HL-60/S4 (cell line): Measurements from ENCODE around the gene PYHIN1.

Experiments used
- in situ Hi-C: fragments of 300-500 bp; cut with MboI; formaldehyde crosslinking; loops from 2 replicates; pipeline ENCODE4 v1.14.3; 2022; ENCODE audit warnings: low sequenced_read_pairs

The PYHIN1 gene

GRCh38 chr1:158931055-158931737 lies at the start of gene PYHIN1:
Gene PYHIN1, plus strand, starts transcription at chr1:158931552. Its CDS starts 5,359 bp downstream, at chr1:158936911.
- in situ Hi-C loops: no loop called here

GRCh38 chr1:158893654-158894053 lies 37.7 kb upstream of the PYHIN1 start:
- in situ Hi-C loops: no loop called here

- in situ Hi-C loops: no loop called here
Observed at GRCh38 chr1:158898722-158899121, 32.6 kb upstream of the PYHIN1 start.

GRCh38 chr1:158901623-158902022 lies 29.7 kb upstream of the PYHIN1 start:
- in situ Hi-C loops: no loop called here

GRCh38 chr1:158916085-158916484 lies 15.3 kb upstream of the PYHIN1 start:
- in situ Hi-C loops: no loop called here

GRCh38 chr1:158924677-158925076 lies 6.7 kb upstream of the PYHIN1 start:
- in situ Hi-C loops: no loop called here

- in situ Hi-C loops: no loop called here
Observed at GRCh38 chr1:158930504-158930903, 848 bp upstream of the PYHIN1 start.

- in situ Hi-C loops: no loop called here
Observed at GRCh38 chr1:158932171-158932570, 819 bp downstream of the PYHIN1 start.

- in situ Hi-C loops: no loop called here
Observed at GRCh38 chr1:158933621-158934020, 2.3 kb downstream of the PYHIN1 start.

GRCh38 chr1:158939180-158939579 lies 7.8 kb downstream of the PYHIN1 start:
- in situ Hi-C loops: no loop called here

GRCh38 chr1:158941317-158941716 lies 10.0 kb downstream of the PYHIN1 start:
- in situ Hi-C loops: no loop called here

GRCh38 chr1:158942490-158942889 lies 11.1 kb downstream of the PYHIN1 start:
- in situ Hi-C loops: no loop called here

- in situ Hi-C loops: no loop called here
Observed at GRCh38 chr1:158943059-158943458, 11.7 kb downstream of the PYHIN1 start.

- in situ Hi-C loops: no loop called here
Observed at GRCh38 chr1:158945061-158945460, 13.7 kb downstream of the PYHIN1 start.

- in situ Hi-C loops: no loop called here
Observed at GRCh38 chr1:158946785-158947184, 15.4 kb downstream of the PYHIN1 start.

- in situ Hi-C loops: no loop called here
Observed at GRCh38 chr1:158951956-158952355, 20.6 kb downstream of the PYHIN1 start.

GRCh38 chr1:158952416-158952815 lies 21.1 kb downstream of the PYHIN1 start:
- in situ Hi-C loops: no loop called here

- in situ Hi-C loops: no loop called here
Observed at GRCh38 chr1:158961178-158961577, 29.8 kb downstream of the PYHIN1 start.

GRCh38 chr1:158962983-158963382 lies 31.6 kb downstream of the PYHIN1 start:
- in situ Hi-C loops: no loop called here

GRCh38 chr1:158969166-158969565 lies 37.8 kb downstream of the PYHIN1 start:
- in situ Hi-C loops: no loop called here

- in situ Hi-C loops: no loop called here
Observed at GRCh38 chr1:158969855-158970254, 38.5 kb downstream of the PYHIN1 start.

GRCh38 chr1:158972841-158973240 lies 41.5 kb downstream of the PYHIN1 start:
- in situ Hi-C loops: no loop called here

GRCh38 chr1:158976219-158976618 lies 44.9 kb downstream of the PYHIN1 start:
- in situ Hi-C loops: no loop called here
